ES-I3 (cell line): Measurements from ENCODE around the gene P2RX7.

Experiments
- H3K36me3 ChIP-seq: 2 replicates; pipeline ENCODE4 v1.6.1; 2013; ENCODE audit warnings: mild to moderate bottlenecking, low read length, control low read depth, moderate library complexity; ENCODE audit not compliant: insufficient read depth
- H3K4me1 ChIP-seq: 2 replicates; pipeline ENCODE4 v1.6.1; 2013; ENCODE audit warnings: mild to moderate bottlenecking, control low read depth, low read length; ENCODE audit not compliant: insufficient read depth
- H3K9ac ChIP-seq: 2 replicates; pipeline ENCODE4 v1.6.1; 2013; ENCODE audit warnings: low read depth, mild to moderate bottlenecking, low read length, moderate library complexity
- H3K9me3 ChIP-seq: 2 replicates; pipeline ENCODE4 v1.6.1; 2013; ENCODE audit warnings: mild to moderate bottlenecking, low read length, moderate library complexity; ENCODE audit not compliant: control insufficient read depth, insufficient read depth

Gene P2RX7

GRCh38 chr12:121209624-121210572 is 77.2 kb downstream of the P2RX7 start, which contains the start of gene P2RX4:
P2RX4 (plus strand) TSS chr12:121210129; CDS start chr12:121210165, 36 bp downstream.
- no peaks in the 10 kb centered on the region for H3K9me3 ChIP-seq
- peak within 1 kb of the TSS; percentile 94 for H3K9ac ChIP-seq
- H3K4me1 ChIP-seq: no peaks in the 10 kb centered on the region
- no peaks in the 10 kb centered on the region for H3K36me3 ChIP-seq

GRCh38 chr12:121212875-121213274 is 80.2 kb downstream of the P2RX7 start:
- Histone ChIP-seq H3K9ac (no peak overlapping the region), H3K36me3 (no peaks in the 10 kb centered on the region), H3K4me1 (no peaks in the 10 kb centered on the region), H3K9me3 (no peaks in the 10 kb centered on the region)

DNA sequence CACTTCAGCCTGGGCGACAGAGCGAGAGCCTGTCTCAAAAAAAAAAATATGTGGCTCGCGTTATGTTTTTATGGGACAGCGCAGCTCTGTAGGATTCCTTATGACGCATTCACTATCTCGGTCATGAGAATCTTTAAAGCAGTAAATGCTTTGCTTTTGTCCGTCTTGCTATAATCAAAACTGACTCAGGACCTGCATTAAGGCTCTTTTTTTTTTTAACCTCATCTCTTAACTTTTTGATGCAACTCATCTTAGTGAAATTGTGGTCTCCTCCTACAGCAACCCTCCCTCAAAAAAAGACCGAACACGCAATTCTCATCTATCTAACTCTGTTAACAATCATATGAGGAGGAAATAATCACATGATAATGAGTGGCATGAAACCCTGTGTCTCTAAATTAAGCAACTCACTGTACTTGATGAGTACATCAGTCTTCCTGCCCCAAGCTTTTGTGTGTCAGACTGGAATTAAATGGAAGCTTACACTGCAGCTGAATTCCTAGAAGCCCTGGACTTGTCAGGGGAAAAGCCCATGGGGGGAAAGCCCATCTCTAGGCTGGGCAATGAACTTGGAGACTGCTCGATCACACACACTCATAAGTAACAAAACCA is 81.6 kb downstream of the P2RX7 start:
- H3K9me3 ChIP-seq: no peaks in the 10 kb centered on the region
- H3K9ac ChIP-seq: no peak overlapping the region
- H3K4me1 ChIP-seq: no peaks in the 10 kb centered on the region
- H3K36me3 ChIP-seq: no peaks in the 10 kb centered on the region

DNA sequence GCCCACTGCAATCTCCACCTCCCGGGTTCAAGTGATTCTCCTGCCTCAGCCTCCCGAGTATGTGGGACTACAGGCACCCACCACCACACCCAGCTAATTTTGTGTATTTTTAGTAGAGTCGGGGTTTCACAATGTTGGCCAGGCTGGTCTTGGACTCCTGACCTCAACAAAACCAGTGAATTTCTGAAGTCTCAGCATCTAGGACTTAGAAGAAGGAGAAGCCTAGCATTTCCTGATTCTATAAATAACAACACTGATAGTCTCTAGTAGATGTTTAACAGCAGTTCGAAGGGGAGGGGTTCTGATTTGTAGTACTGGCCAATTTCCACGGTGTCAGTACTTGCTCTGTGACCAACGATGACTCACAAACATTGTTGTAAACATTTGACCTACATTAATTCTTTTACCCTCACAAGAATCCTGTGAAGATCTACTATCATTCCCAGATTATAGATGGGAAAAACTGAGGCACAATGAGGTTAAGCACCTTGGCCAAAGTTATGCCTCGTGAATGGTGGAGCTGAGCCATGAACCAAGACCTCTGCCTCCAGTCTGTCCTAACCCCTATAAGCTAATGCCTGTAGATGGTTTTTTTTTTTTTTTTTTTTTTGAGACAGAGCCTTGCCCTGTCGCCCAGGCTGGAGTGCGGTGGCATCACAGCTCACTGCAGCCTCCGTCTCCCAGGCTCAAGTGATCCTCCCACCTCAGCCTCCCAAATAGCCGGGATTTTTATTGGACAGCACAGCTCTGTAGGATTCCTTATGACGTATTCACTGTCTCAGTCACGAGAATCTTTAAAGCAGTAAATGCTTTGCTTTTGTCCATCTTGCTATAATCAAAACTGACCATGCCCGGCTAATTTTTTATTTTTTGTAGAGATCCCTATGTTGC is 82.4 kb downstream of the P2RX7 start:
- Histone ChIP-seq H3K9ac (no peak overlapping the region), H3K9me3 (no peaks in the 10 kb centered on the region), H3K36me3 (no peaks in the 10 kb centered on the region), H3K4me1 (no peaks in the 10 kb centered on the region)

DNA sequence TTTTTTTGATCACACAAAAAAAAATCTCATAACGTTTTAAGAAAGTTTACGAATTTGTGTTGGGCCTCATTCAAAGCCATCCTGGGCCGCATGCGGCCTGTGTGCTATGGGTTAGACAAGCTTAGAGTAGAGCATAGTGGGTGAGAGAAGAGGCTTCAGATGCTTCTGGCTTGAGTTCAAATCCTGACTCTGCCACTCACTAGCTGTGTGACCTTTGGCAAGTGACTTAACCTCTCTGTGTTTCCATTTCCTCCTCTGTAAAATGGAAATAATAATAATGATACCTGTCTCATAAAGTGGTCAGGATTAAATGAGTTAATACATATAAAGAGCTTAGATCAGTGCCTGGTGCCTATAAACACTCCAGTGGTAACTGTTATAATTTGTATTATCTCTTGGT is 83.4 kb downstream of the P2RX7 start:
- Histone ChIP-seq H3K4me1 (no peaks in the 10 kb centered on the region), H3K9ac (no peak overlapping the region), H3K36me3 (no peaks in the 10 kb centered on the region), H3K9me3 (no peaks in the 10 kb centered on the region)

- Histone ChIP-seq H3K4me1 (no peaks in the 10 kb centered on the region), H3K9me3 (no peaks in the 10 kb centered on the region), H3K9ac (no peak overlapping the region), H3K36me3 (no peaks in the 10 kb centered on the region)
These were observed 84.4 kb downstream of the P2RX7 start for GRCh38 chr12:121217063-121217462.

- H3K9me3 ChIP-seq: no peaks in the 10 kb centered on the region
- no peaks in the 10 kb centered on the region for H3K36me3 ChIP-seq
- no peaks in the 10 kb centered on the region for H3K4me1 ChIP-seq
- H3K9ac ChIP-seq: no peak overlapping the region
These were observed 85.1 kb downstream of the P2RX7 start for GRCh38 chr12:121217761-121218160.

GRCh38 chr12:121218588-121219352 is 86.1 kb downstream of the P2RX7 start:
- Histone ChIP-seq H3K9ac (no peak overlapping the region), H3K9me3 (no peaks in the 10 kb centered on the region), H3K36me3 (no peaks in the 10 kb centered on the region), H3K4me1 (no peaks in the 10 kb centered on the region)

DNA sequence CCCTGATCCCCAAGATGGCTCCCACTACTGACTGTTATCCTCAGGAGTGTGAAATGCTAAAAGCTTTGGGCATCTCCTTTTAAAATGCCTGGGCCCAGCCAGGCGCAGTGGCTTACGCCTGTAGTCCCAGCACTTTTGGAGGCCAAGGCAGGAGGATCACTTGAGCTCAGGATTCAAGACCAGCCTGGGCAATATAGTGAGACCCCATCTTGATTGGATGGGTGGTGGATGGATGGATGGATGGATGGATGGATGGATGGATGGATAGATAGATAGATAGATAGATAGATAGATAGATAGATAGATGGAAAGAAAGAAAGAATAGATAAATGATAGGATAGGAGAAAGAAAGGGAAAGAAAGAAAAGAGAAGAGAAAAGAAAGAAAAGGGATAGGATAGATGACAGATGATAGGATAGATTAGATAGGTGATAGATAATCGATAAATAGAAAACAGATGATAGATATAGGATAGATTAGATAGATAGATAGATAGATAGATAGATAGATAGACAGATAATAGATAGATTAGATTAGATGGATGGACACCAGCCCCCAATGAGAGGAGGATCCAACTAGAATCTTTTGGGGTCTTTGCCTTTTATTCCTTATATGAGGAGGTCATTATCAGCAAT is 86.8 kb downstream of the P2RX7 start:
- Histone ChIP-seq H3K9me3 (no peaks in the 10 kb centered on the region), H3K36me3 (no peaks in the 10 kb centered on the region), H3K9ac (no peak overlapping the region), H3K4me1 (no peaks in the 10 kb centered on the region)

- H3K9me3 ChIP-seq: no peaks in the 10 kb centered on the region
- H3K9ac ChIP-seq: no peak overlapping the region
- no peaks in the 10 kb centered on the region; the same call in 1 of the 2 replicates for H3K36me3 ChIP-seq
- no peaks in the 10 kb centered on the region for H3K4me1 ChIP-seq
These were observed 90.2 kb downstream of the P2RX7 start for GRCh38 chr12:121222847-121223246.

GRCh38 chr12:121223292-121224285 is 90.9 kb downstream of the P2RX7 start:
- no peak overlapping the region for H3K9ac ChIP-seq
- no peaks in the 10 kb centered on the region; the same call in 1 of the 2 replicates for H3K36me3 ChIP-seq
- H3K9me3 ChIP-seq: no peaks in the 10 kb centered on the region
- no peaks in the 10 kb centered on the region for H3K4me1 ChIP-seq

GRCh38 chr12:121224591-121224990 is 91.9 kb downstream of the P2RX7 start:
- H3K9me3 ChIP-seq: no peaks in the 10 kb centered on the region
- H3K36me3 ChIP-seq: no peaks in the 10 kb centered on the region; the same call in 1 of the 2 replicates
- H3K9ac ChIP-seq: no peak overlapping the region
- H3K4me1 ChIP-seq: no peaks in the 10 kb centered on the region
